ENCODE results near the gene CPXM2. TPM values are rescaled to one million over a fixed set of nuclear protein-coding genes. Genes with fewer than 3 reads are reported as not detected.

Gene CPXM2
- total RNA-seq, 1 experiment from 2014 or later = not detected

DNA sequence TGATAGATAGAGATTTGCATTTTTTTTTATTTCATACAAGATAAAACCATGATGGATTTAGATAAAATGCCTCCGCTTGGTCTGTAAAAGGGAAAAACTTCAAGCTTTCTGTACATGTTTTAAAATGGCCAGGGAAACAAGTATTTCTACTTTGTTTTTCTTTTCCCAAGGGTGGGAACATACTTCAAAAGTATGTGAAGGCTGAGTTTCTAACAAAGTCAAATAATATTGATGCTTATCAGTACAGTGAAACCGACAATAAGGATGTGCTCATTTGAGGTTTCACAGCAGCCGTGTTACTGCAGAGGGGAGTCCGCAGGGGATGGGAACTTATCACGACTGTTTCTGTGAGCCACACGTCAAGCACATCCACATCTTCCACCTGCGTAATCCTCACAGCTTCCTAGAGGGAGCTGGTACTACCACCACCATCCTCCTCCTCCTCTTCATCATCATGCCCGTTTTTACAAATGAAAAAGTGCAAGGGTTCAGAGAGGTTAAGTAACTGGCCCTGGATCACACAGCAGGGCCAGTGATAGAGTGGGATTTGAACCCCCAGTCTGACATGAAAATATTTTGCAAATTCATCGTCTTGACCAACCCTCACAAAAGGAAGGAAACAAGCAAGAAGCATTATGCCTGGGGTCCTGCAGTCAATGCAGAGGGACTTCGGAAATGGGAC, 131.1 kb downstream of the CPXM2 start:
- TF ChIP-seq, protein P1, sequence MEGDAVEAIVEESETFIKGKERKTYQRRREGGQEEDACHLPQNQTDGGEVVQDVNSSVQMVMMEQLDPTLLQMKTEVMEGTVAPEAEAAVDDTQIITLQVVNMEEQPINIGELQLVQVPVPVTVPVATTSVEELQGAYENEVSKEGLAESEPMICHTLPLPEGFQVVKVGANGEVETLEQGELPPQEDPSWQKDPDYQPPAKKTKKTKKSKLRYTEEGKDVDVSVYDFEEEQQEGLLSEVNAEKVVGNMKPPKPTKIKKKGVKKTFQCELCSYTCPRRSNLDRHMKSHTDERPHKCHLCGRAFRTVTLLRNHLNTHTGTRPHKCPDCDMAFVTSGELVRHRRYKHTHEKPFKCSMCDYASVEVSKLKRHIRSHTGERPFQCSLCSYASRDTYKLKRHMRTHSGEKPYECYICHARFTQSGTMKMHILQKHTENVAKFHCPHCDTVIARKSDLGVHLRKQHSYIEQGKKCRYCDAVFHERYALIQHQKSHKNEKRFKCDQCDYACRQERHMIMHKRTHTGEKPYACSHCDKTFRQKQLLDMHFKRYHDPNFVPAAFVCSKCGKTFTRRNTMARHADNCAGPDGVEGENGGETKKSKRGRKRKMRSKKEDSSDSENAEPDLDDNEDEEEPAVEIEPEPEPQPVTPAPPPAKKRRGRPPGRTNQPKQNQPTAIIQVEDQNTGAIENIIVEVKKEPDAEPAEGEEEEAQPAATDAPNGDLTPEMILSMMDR (IDR thresholded peaks at IDR 0.05) = no peak
- TF ChIP-seq POLR2AphosphoS5 (IDR thresholded peaks at IDR 0.05; ENCODE audit: low read depth, low read length) = no peak
- TF ChIP-seq, protein P2, sequence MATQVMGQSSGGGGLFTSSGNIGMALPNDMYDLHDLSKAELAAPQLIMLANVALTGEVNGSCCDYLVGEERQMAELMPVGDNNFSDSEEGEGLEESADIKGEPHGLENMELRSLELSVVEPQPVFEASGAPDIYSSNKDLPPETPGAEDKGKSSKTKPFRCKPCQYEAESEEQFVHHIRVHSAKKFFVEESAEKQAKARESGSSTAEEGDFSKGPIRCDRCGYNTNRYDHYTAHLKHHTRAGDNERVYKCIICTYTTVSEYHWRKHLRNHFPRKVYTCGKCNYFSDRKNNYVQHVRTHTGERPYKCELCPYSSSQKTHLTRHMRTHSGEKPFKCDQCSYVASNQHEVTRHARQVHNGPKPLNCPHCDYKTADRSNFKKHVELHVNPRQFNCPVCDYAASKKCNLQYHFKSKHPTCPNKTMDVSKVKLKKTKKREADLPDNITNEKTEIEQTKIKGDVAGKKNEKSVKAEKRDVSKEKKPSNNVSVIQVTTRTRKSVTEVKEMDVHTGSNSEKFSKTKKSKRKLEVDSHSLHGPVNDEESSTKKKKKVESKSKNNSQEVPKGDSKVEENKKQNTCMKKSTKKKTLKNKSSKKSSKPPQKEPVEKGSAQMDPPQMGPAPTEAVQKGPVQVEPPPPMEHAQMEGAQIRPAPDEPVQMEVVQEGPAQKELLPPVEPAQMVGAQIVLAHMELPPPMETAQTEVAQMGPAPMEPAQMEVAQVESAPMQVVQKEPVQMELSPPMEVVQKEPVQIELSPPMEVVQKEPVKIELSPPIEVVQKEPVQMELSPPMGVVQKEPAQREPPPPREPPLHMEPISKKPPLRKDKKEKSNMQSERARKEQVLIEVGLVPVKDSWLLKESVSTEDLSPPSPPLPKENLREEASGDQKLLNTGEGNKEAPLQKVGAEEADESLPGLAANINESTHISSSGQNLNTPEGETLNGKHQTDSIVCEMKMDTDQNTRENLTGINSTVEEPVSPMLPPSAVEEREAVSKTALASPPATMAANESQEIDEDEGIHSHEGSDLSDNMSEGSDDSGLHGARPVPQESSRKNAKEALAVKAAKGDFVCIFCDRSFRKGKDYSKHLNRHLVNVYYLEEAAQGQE (IDR thresholded peaks at IDR 0.05; ENCODE audit: insufficient read depth in 1 of 2, low read depth in 2 of 2, low read length in 1 of 2) = no peak
- no peak for TF ChIP-seq TCF7L2 (IDR thresholded peaks at IDR 0.05; ENCODE audit: low read depth, low read length)
- TF ChIP-seq SIN3A (IDR thresholded peaks at IDR 0.05; ENCODE audit: borderline replicate concordance, insufficient read depth, low read depth, low read length) = no peak
- Histone ChIP-seq H3K27ac (ENCODE audit: low read length) (no peak overlapping the region), H3K36me3 (ENCODE audit: control insufficient read depth, insufficient read depth, low read length) (no peaks in the 10 kb centered on the region), H3K9me3 (ENCODE audit: control insufficient read depth, insufficient read depth, low read depth, low read length) (no peaks in the 10 kb centered on the region), H3K27me3 (ENCODE audit: control insufficient read depth, insufficient read depth, low read length) (peaks cover 46% of the 10 kb centered on the region), H3K4me1 (ENCODE audit: control insufficient read depth, insufficient read depth, low read length) (peaks cover 3% of the 10 kb centered on the region; the same call in 1 of the 2 replicates), H3K4me3 (ENCODE audit: low read depth in 2 of 2, low read length in 2 of 2) (no peak overlapping the region)
- in situ Hi-C loops (cut with HindIII; ENCODE audit: low pct_unique_long_range_greater_than_20kb, low sequenced_read_pairs) = no loop called here
- no TSS peak for BruUV-seq (replicated peaks)
- ChIA-PET CTCF (no interaction called here), POLR2A (no interaction called here)
- ATAC-seq (no peak), DNase-seq (ENCODE audit: low read depth, low spot score) (no peak)
- intact Hi-C loops (cut with micrococcal nuclease; ENCODE audit: unreplicated experiment) = no loop called here

DNA sequence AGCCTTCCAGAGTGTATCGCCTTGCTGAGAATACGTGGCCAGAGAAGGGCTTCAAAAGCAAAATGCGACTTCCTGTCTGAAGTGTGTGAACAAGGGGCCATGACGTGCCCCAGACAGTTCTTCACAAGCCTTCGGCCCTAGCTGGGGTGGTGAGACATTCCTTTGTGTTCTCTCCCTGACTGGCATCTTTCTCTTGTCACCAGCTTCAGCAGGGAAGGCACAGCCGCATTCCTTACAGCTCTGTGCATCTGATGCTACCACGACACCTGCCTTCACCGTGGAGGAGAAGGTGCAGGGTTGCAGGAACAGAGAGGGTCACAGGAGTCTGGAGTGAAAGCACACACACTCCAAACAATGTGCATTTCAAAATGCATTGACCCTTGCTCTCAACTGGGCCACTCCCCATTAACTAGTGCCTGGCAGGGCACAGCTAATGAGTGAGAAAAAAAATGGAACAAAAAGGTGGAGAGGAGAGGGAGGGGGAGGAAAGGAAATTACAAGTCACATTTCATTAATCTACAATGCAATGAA, 132.0 kb downstream of the CPXM2 start:
- BruUV-seq (replicated peaks) = no TSS peak
- POLR2A ChIA-PET = no interaction called here
- H3K9me3 ChIP-seq (ENCODE audit: control insufficient read depth, insufficient read depth, low read depth, low read length) = no peaks in the 10 kb centered on the region

More for the DNA sequence above, 132.0 kb downstream of the CPXM2 start:
- ATAC-seq (no peak), DNase-seq (ENCODE audit: low read depth, low spot score) (no peak)
- peaks cover 3% of the 10 kb centered on the region; the same call in 1 of the 2 replicates for H3K4me1 ChIP-seq (ENCODE audit: control insufficient read depth, insufficient read depth, low read length)
- peaks cover 41% of the 10 kb centered on the region for H3K27me3 ChIP-seq (ENCODE audit: control insufficient read depth, insufficient read depth, low read length)
- intact Hi-C loops (cut with micrococcal nuclease; ENCODE audit: unreplicated experiment) (no loop called here), in situ Hi-C loops (cut with HindIII; ENCODE audit: low pct_unique_long_range_greater_than_20kb, low sequenced_read_pairs) (no loop called here)
- TF ChIP-seq, protein P2 (IDR thresholded peaks at IDR 0.05; ENCODE audit: insufficient read depth in 1 of 2, low read depth in 2 of 2, low read length in 1 of 2) = no peak
- TF ChIP-seq TCF7L2 (IDR thresholded peaks at IDR 0.05; ENCODE audit: low read depth, low read length) (no peak), SIN3A (IDR thresholded peaks at IDR 0.05; ENCODE audit: borderline replicate concordance, insufficient read depth, low read depth, low read length) (no peak), POLR2AphosphoS5 (IDR thresholded peaks at IDR 0.05; ENCODE audit: low read depth, low read length) (no peak)
- TF ChIP-seq, protein P1 (IDR thresholded peaks at IDR 0.05) = no peak
- no peak overlapping the region for H3K27ac ChIP-seq (ENCODE audit: low read length)
- H3K4me3 ChIP-seq (ENCODE audit: low read depth in 2 of 2, low read length in 2 of 2) = no peak overlapping the region
- H3K36me3 ChIP-seq (ENCODE audit: control insufficient read depth, insufficient read depth, low read length) = no peaks in the 10 kb centered on the region
- CTCF ChIA-PET = no interaction called here

All from Panc1 (cell line).